Osteoblast (primary cell): ENCODE measurements around the gene AXIN1. TPM values are rescaled to one million over a fixed set of nuclear protein-coding genes. Genes with fewer than 3 reads are reported as not detected.

ENCODE experiments used
- DNase-seq: peaks from one replicate; pipeline ENCODE4 v3.0.0; 2011; ENCODE audit warnings: low spot score, mixed read lengths; ENCODE audit not compliant: insufficient read length; ENCODE audit errors: missing footprints
- H2AFZ ChIP-seq: 2 replicates; pipeline ENCODE4 v1.6.0; 2011; ENCODE audit warnings: mild to moderate bottlenecking, low read length
- H3K27ac ChIP-seq: 2 replicates; pipeline ENCODE4 v1.5.1; 2011; ENCODE audit warnings: mild to moderate bottlenecking, low read depth, low read length, moderate library complexity
- H3K27me3 ChIP-seq: 2 replicates; pipeline ENCODE4 v1.6.0; 2012; ENCODE audit warnings: mild to moderate bottlenecking, control low read depth, inconsistent platforms, low read length, moderate library complexity; ENCODE audit not compliant: insufficient read depth
- H3K36me3 ChIP-seq: 2 replicates; pipeline ENCODE4 v1.5.1; 2011; ENCODE audit warnings: mild to moderate bottlenecking, low read length, control low read depth, moderate library complexity; ENCODE audit not compliant: insufficient read depth
- H3K4me1 ChIP-seq: 2 replicates; pipeline ENCODE4 v1.5.1; 2011; ENCODE audit warnings: mild to moderate bottlenecking, low read length, control low read depth, moderate library complexity; ENCODE audit not compliant: insufficient read depth
- H3K4me2 ChIP-seq: 2 replicates; pipeline ENCODE4 v1.6.0; 2011; ENCODE audit warnings: mild to moderate bottlenecking, low read length; ENCODE audit not compliant: insufficient read depth
- H3K4me3 ChIP-seq: fragments of 200-600 bp; sonication (generic); 3 replicates; pipeline ENCODE4 v1.5.1; 2012; ENCODE audit warnings: mild to moderate bottlenecking, low read length, inconsistent platforms; ENCODE audit not compliant: insufficient read depth
- H3K79me2 ChIP-seq: 2 replicates; pipeline ENCODE4 v1.6.0; 2012; ENCODE audit warnings: mild to moderate bottlenecking, low read length, control low read depth, inconsistent platforms; ENCODE audit not compliant: insufficient read depth
- H3K9me3 ChIP-seq: 2 replicates; pipeline ENCODE4 v1.5.1; 2011; ENCODE audit warnings: low read depth, low read length, control low read depth
- H4K20me1 ChIP-seq: 2 replicates; pipeline ENCODE4 v1.6.0; 2012; ENCODE audit warnings: mild to moderate bottlenecking, low read length, control low read depth; ENCODE audit not compliant: insufficient read depth
- total RNA-seq: library from RNA; depleted of rRNA; stranded (reverse); fragments of >200 nt; gene quantifications from 2 replicates; pipeline ENCODE4 v1.2.3, GENCODE V29; 2012
- TF ChIP-seq, protein P1 (sequence below): IDR thresholded peaks from 2 replicates; pipeline ENCODE4 v1.5.1; 2011; ENCODE audit warnings: mild to moderate bottlenecking, low read depth, low read length, moderate library complexity; ENCODE audit errors: extremely low read depth

AXIN1 gene
- total RNA-seq, 1 donor: 21.7 TPM

DNA sequence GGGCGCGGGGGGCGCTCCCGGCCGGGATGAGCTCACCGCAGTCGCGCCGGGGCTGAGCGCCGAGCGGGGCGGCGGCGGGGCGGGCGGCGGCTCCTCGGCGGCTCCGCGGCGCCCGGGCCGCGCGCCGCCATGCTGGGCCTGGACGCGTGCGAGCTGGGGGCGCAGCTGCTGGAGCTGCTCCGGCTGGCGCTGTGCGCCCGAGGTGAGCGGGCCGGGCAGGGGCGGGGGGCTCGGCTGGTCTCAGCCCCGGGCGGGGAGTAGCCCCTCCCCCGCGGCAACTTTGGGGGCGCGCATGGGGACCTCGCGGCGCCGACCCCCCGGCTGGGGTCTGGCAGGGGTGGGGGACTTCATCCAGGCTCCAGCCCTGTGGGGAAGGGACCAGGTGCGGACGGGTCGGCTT, 72.0 kb downstream of the AXIN1 start, which contains the start of gene ARHGDIG:
Gene ARHGDIG, plus strand, starts transcription at position 40 of the 400 bp plus-strand sequence. Its CDS starts 90 bp downstream, at position 130.
- no peaks in the 10 kb centered on the region for H3K79me2 ChIP-seq

GRCh38 chr16:280005-280460, 72.5 kb downstream of the AXIN1 start:
- TF ChIP-seq, protein P1, sequence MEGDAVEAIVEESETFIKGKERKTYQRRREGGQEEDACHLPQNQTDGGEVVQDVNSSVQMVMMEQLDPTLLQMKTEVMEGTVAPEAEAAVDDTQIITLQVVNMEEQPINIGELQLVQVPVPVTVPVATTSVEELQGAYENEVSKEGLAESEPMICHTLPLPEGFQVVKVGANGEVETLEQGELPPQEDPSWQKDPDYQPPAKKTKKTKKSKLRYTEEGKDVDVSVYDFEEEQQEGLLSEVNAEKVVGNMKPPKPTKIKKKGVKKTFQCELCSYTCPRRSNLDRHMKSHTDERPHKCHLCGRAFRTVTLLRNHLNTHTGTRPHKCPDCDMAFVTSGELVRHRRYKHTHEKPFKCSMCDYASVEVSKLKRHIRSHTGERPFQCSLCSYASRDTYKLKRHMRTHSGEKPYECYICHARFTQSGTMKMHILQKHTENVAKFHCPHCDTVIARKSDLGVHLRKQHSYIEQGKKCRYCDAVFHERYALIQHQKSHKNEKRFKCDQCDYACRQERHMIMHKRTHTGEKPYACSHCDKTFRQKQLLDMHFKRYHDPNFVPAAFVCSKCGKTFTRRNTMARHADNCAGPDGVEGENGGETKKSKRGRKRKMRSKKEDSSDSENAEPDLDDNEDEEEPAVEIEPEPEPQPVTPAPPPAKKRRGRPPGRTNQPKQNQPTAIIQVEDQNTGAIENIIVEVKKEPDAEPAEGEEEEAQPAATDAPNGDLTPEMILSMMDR: no peak
- H3K79me2 ChIP-seq: no peaks in the 10 kb centered on the region
- H4K20me1 ChIP-seq: no peaks in the 10 kb centered on the region
- H3K4me1 ChIP-seq: no peaks in the 10 kb centered on the region
- no peaks in the 10 kb centered on the region for H3K9me3 ChIP-seq
- H2AFZ ChIP-seq: no peak overlapping the region
- no peak overlapping the region for H3K4me2 ChIP-seq
- no peaks in the 10 kb centered on the region for H3K36me3 ChIP-seq
- H3K4me3 ChIP-seq: no peak overlapping the region
- peaks cover 27% of the 10 kb centered on the region for H3K27me3 ChIP-seq
- no peak for DNase-seq
- no peak overlapping the region for H3K27ac ChIP-seq

More for the DNA sequence above, 72.0 kb downstream of the AXIN1 start, which contains the start of gene ARHGDIG:
- TF ChIP-seq, protein P1: no peak
- no peaks in the 10 kb centered on the region for H3K4me1 ChIP-seq
- no peaks in the 10 kb centered on the region for H3K36me3 ChIP-seq
- no peak within 1 kb of the TSS for H3K4me3 ChIP-seq
- H4K20me1 ChIP-seq: no peaks in the 10 kb centered on the region
- H3K27ac ChIP-seq: no peak within 1 kb of the TSS
- H3K27me3 ChIP-seq: peaks cover 24% of the 10 kb centered on the region
- H3K9me3 ChIP-seq: no peaks in the 10 kb centered on the region
- H3K4me2 ChIP-seq: no peak within 1 kb of the TSS
- DNase-seq: peak; percentile 95
- H2AFZ ChIP-seq: no peak within 1 kb of the TSS

GRCh38 chr16:279531-279930, 73.0 kb downstream of the AXIN1 start:
- Histone ChIP-seq H3K4me2 (no peak overlapping the region), H4K20me1 (no peaks in the 10 kb centered on the region)

DNA sequence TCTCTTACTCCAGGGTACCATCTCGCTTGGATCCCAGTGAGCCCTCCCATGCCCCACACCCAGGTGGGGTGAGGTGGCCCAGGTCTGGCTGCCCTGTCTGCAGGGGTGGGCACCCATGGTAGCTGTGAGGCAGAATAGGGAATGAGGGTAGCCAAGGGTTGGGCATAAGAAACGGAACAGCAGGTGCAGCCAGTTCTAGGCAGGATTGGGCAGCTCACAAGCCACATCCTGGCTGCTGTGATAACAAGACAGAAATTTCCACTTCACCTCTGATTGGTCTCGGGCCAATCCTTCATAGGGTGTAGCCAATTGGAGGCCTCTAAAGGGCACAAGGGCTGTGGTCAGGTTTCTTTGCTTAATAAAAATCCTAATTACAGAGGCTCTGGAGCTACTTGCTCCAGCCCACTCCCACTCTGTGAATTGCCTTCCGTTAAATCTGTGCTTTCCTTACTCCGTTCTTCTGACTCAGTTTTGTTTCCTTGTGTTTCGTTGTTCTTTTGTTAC, 73.6 kb downstream of the AXIN1 start:
- DNase-seq: peak; percentile 81
- Histone ChIP-seq H3K79me2 (no peaks in the 10 kb centered on the region), H2AFZ (no peak overlapping the region), H3K4me2 (no peak overlapping the region), H4K20me1 (no peaks in the 10 kb centered on the region), H3K9me3 (no peaks in the 10 kb centered on the region), H3K27ac (no peak overlapping the region), H3K36me3 (no peaks in the 10 kb centered on the region), H3K4me1 (no peaks in the 10 kb centered on the region), H3K4me3 (no peak overlapping the region), H3K27me3 (peaks cover 35% of the 10 kb centered on the region)
- TF ChIP-seq, protein P1: no peak

More at GRCh38 chr16:279531-279930, 73.0 kb downstream of the AXIN1 start:
- TF ChIP-seq, protein P1: no peak
- no peak overlapping the region for H3K4me3 ChIP-seq
- H3K27ac ChIP-seq: no peak overlapping the region
- H3K36me3 ChIP-seq: no peaks in the 10 kb centered on the region
- H3K4me1 ChIP-seq: no peaks in the 10 kb centered on the region
- peak; percentile 90 for DNase-seq
- peaks cover 30% of the 10 kb centered on the region for H3K27me3 ChIP-seq
- no peak overlapping the region for H2AFZ ChIP-seq
- no peaks in the 10 kb centered on the region for H3K79me2 ChIP-seq
- H3K9me3 ChIP-seq: no peaks in the 10 kb centered on the region
